ACC112 (cell line): Measurements from ENCODE around the gene ZNF571.
A peak's percentile ranks its signal among the peaks of the same experiment; 100 is the strongest.

Experiments used
- H2AFZ ChIP-seq: fragments of 200-600 bp; sonication (generic); one replicate; pipeline ENCODE4 v1.6.0; 2017; ENCODE audit warnings: antibody characterized with exemption, low read length; ENCODE audit not compliant: unreplicated experiment
- H3K27ac ChIP-seq: fragments of 200-600 bp; sonication (generic); 2 replicates; pipeline ENCODE4 v1.5.1; 2014; ENCODE audit warnings: low read depth, mild to moderate bottlenecking, antibody characterized with exemption, low read length, moderate library complexity
- H3K27me3 ChIP-seq: fragments of 200-600 bp; sonication (generic); 2 replicates; pipeline ENCODE4 v1.6.1; 2014; ENCODE audit warnings: mild to moderate bottlenecking, antibody characterized with exemption, low read length, moderate library complexity, mixed read lengths; ENCODE audit not compliant: insufficient read depth
- H3K36me3 ChIP-seq: fragments of 200-600 bp; sonication (generic); 2 replicates; pipeline ENCODE4 v1.6.1; 2016; ENCODE audit warnings: mild to moderate bottlenecking, antibody characterized with exemption, low read length, moderate library complexity, mixed read lengths; ENCODE audit not compliant: insufficient read depth
- H3K4me1 ChIP-seq: fragments of 200-600 bp; sonication (generic); one replicate; pipeline ENCODE4 v1.6.1; 2016; ENCODE audit warnings: low read length, mixed read lengths; ENCODE audit not compliant: insufficient read depth, unreplicated experiment, control insufficient read depth
- H3K4me3 ChIP-seq: fragments of 200-600 bp; sonication (generic); 2 replicates; pipeline ENCODE4 v1.5.1; 2014; ENCODE audit warnings: mild to moderate bottlenecking, low read depth, low read length
- H3K79me2 ChIP-seq: fragments of 200-600 bp; sonication (generic); one replicate; pipeline ENCODE4 v1.6.0; 2016; ENCODE audit warnings: low read length; ENCODE audit not compliant: control insufficient read depth, unreplicated experiment, insufficient read depth

The ZNF571 gene

DNA sequence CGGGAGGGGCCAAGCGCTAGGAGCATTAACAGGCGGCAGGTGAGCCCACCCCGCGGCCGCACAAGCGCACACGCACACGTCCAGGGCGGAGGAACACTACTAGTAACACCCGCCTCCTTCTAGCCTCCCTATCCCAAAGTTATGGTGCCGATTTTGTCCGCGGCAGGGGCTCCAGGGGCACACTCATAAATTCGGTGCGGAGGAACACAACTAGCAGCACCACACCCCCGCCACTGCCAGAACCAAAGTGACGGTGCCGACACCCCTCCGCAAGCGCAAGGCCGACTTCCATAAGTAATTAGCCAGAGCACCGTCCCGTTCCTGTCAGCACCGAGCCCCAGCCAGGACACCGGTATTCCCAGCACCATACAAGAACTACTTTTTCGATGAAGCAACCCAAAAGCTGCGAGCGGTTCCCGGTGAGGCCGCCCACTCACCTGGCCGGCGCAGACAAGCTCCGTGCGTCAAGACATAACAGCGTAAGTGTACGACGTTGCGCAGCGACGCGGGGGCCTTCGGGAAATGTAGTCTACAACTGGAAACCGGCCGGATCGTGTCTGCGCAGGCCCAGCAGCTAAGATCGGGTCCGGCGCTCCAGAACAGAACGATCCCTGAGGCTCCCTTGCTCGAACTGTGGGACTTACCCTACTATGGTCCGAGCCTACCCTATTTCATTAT, at the start of gene ZNF571, which contains the start of gene ZNF540:
Gene ZNF571 (minus strand): TSS at position 489 of the 678 bp plus-strand sequence. CDS start 8,116 bp downstream, outside the sequence.
Gene ZNF540 (plus strand): TSS at position 573 of the 678 bp plus-strand sequence. CDS start 3,572 bp downstream, outside the sequence.
- Histone ChIP-seq H3K4me3 (peak within 1 kb of the TSS; percentile 96), H3K4me1 (no peaks in the 10 kb centered on the region), H2AFZ (peak within 1 kb of the TSS; percentile 94), H3K27me3 (no peaks in the 10 kb centered on the region), H3K27ac (peak within 1 kb of the TSS; percentile 75), H3K36me3 (0 out of 2 replicates have a peak, but pooled peaks cover 2% of the 10 kb centered on the region), H3K79me2 (no peaks in the 10 kb centered on the region)

DNA sequence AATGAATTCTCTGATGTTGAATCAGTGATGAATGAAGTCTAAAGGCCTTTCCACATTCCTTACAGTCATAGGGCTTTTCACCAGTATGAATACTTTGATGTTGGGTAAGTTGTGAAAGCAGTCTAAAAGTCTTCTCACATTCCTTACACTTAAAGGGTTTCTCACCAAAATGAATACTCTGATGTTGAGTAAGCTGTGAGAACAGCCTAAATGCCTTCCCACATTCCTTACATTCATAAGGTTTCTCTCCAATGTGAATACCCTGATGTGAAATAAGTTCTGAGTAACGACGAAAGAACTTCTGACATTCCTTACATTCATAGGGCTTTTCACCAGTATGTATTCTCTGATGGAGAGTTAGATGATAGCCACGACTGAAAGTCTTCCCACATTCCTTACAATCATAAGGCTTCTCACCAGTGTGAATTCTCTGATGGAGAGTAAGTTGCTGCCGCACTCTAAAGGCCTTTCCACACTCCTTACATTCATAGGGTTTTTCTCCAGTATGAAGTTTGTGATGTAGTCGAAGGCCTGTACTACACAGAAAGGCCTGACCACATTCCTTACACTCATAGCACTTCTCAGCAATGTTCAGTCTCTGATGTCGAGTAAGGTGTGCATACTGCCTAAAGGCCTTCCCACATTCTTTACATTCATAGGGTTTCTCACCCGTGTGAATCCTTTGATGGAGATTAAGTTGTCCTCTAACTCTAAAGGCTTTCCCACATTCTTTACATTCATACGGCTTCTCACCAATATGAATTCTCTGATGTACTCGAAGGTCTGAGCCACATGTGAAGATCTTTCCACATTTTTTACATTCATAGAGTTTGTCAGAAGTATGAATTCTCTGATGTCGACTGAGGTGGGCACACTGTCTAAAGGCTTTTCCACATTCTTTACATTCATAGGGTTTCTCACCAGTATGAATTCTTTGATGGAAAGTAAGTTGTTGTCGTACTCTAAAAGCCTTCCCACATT, 40.8 kb upstream of the ZNF571 start:
- Histone ChIP-seq H3K79me2 (no peaks in the 10 kb centered on the region), H3K36me3 (peaks cover 51% of the 10 kb centered on the region), H3K4me1 (no peaks in the 10 kb centered on the region), H3K4me3 (no peak overlapping the region), H3K27ac (no peak overlapping the region), H3K27me3 (no peaks in the 10 kb centered on the region), H2AFZ (no peak overlapping the region)

DNA sequence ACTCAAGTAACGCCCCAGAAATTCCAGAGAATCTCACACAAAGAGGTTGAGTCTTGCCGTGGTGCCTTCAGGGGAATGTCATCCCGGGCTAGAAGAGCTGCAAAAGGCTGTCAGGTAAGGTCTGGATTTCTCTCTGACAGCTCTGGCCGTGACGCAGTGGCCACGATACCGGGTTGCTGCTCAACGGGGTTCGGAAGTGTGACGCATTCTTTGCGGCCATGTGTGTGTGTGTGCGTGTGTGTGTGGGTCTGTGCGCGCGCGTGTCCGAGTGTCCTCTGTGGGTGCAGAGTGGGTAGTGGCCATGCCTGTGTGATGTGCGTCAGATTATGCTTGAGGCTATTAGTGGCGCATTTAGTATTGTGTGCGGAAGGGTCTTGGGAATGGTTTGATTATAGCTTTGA, 390 bp upstream of the ZNF571 start:
- peak overlapping the region; percentile 96 for H3K4me3 ChIP-seq
- 0 out of 2 replicates have a peak, but pooled peaks cover 2% of the 10 kb centered on the region for H3K36me3 ChIP-seq
- peak overlapping the region; percentile 75 for H3K27ac ChIP-seq
- H3K27me3 ChIP-seq, result no peaks in the 10 kb centered on the region
- no peaks in the 10 kb centered on the region for H3K4me1 ChIP-seq
- H3K79me2 ChIP-seq, result no peaks in the 10 kb centered on the region
- peak overlapping the region; percentile 94 for H2AFZ ChIP-seq

DNA sequence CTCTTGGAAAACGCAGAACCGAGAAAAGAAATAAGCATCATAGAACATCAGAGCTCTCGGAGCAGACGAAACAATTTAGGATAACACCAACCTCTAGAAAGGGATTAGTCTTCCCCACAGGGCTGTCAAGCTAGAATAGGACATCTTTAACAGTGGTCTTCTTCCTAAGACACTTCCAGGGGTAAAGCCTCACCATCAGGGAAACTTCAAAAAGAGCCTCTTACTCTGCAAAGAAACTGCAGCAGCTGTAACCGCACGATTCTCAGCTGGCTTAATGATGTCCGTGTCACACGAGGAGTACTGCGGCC, 642 bp downstream of the ZNF571 start:
- Histone ChIP-seq H3K36me3 (0 out of 2 replicates have a peak, but pooled peaks cover 2% of the 10 kb centered on the region), H3K79me2 (no peaks in the 10 kb centered on the region), H3K27ac (peak overlapping the region; percentile 75; the same call in 1 of the 2 replicates), H3K4me1 (no peaks in the 10 kb centered on the region), H3K4me3 (peak overlapping the region; percentile 96), H2AFZ (peak overlapping the region; percentile 94), H3K27me3 (no peaks in the 10 kb centered on the region)

DNA sequence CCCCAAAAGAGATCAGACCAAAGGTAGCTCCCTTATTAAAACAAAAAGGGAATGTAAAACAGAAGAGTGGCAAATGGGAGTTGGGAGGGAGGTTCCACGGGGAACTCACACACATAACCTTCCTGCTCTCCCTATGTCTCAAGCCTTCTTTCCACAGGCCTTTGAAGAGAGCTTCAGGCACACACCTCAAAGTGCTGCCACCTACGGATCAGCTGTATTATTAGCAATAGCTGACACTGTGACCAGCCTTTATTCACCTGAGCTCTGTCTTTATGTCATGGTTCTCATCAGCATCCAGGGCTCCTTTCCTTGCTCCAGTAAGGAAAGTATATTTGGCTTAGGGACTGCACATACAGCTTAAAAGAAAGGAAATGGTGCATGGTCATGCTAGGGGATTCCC, 11.3 kb downstream of the ZNF571 start:
- no peak overlapping the region for H3K27ac ChIP-seq
- no peaks in the 10 kb centered on the region for H3K79me2 ChIP-seq
- no peaks in the 10 kb centered on the region for H3K27me3 ChIP-seq
- no peak overlapping the region for H3K4me3 ChIP-seq
- H3K36me3 ChIP-seq, result peaks cover 45% of the 10 kb centered on the region
- no peaks in the 10 kb centered on the region for H3K4me1 ChIP-seq
- no peak overlapping the region for H2AFZ ChIP-seq

DNA sequence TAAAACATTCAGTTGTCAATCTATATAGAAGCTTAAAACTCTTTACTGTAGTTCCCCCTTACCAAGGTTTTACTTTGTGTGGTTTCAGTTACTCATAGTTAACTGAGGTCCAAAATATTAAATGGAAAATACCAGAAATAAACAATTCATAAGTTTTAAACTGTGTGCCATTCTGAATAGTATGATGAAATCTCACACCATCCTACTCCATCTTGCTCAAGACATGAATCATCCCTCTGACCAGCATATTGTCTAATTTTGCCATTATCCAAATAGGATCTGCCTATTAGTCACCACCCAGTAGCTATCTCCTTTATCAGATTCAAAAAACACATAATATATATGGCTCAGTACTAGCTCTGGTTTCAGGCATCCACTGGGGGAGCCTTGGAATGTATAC, 22.4 kb downstream of the ZNF571 start:
- Histone ChIP-seq H3K27ac (no peak overlapping the region; the same call in 1 of the 2 replicates), H3K4me1 (no peaks in the 10 kb centered on the region), H3K4me3 (no peak overlapping the region), H3K36me3 (peaks cover 31% of the 10 kb centered on the region), H3K27me3 (no peaks in the 10 kb centered on the region), H3K79me2 (no peaks in the 10 kb centered on the region), H2AFZ (no peak overlapping the region)

DNA sequence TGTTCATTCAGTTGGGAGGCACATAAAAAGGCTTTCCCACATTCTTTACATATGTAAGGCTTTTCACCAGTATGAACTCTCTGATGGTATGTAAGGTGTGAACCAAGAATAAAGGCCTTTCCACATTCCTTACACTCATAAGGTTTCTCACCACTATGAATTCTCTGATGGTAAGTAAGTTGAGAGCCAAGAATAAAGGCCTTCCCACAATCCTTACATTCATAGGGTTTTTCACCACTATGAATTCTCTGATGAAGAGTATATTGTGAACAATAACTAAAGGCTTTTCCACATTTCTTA, 29.3 kb downstream of the ZNF571 start:
- no peak overlapping the region for H2AFZ ChIP-seq
- H3K4me3 ChIP-seq, result no peak overlapping the region
- no peak overlapping the region for H3K27ac ChIP-seq
- H3K4me1 ChIP-seq, result no peaks in the 10 kb centered on the region
- H3K36me3 ChIP-seq, result peaks cover 33% of the 10 kb centered on the region
- no peaks in the 10 kb centered on the region for H3K27me3 ChIP-seq
- no peaks in the 10 kb centered on the region for H3K79me2 ChIP-seq

DNA sequence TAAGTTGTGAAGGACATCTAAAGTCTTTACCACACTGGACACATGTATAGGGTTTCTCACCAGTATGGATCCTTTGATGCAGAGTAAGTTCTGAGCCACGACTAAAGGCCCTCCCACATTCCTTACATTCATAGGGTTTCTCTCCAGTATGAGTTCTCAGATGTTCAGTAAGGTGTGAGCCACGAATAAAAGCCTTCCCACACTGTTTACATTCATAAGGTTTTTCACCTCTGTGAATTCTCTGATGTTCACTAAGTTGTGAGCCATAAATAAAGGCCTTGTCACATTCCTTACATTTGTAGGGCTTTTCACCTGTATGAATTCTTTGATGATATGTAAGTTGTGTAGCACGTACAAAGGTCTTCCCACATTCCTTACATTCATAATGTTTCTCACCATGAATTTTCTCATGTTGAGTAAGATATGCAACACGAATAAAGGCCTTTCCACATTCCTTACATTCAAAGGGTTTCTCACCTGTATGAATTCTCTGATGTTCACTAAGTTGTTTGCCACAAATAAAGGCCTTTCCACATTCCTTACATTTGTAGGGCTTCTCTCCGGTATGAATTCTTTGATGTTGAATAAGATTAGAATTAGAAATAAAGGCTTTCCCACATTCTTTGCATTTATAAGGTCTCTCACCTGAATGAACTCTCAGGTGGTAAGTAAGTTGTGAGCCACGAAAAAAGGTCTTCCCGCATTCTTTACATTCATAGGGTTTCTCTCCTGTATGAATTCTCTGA, 29.8 kb downstream of the ZNF571 start:
- Histone ChIP-seq H3K79me2 (no peaks in the 10 kb centered on the region), H3K4me3 (no peak overlapping the region), H3K27me3 (no peaks in the 10 kb centered on the region), H2AFZ (no peak overlapping the region), H3K27ac (no peak overlapping the region), H3K36me3 (peaks cover 32% of the 10 kb centered on the region), H3K4me1 (no peaks in the 10 kb centered on the region)

DNA sequence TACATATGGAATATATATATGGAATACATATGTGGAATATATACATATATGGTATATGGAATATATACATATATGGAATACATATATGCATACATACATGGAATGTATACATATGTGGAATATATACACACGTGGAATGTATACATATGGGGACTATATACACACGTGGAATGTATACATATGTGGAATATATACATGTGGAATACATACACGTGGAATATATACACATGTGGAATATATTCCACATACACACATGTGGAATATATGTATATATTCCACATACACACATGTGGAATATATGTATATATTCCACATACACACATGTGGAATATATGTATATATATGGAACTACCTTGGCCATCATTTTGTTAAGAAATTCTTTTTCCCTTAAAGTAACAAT, 31.1 kb downstream of the ZNF571 start:
- Histone ChIP-seq H3K36me3 (peaks cover 31% of the 10 kb centered on the region), H3K4me1 (no peaks in the 10 kb centered on the region), H3K27ac (no peak overlapping the region), H3K27me3 (no peaks in the 10 kb centered on the region), H2AFZ (no peak overlapping the region), H3K79me2 (no peaks in the 10 kb centered on the region), H3K4me3 (no peak overlapping the region)
